ENCODE data around the gene TEKTIP1. TPM values are rescaled to one million over a fixed set of nuclear protein-coding genes. Genes with fewer than 3 reads are reported as not detected.

TEKTIP1 gene
- total RNA-seq, 1 experiment from 2014 or later, result not detected

DNA sequence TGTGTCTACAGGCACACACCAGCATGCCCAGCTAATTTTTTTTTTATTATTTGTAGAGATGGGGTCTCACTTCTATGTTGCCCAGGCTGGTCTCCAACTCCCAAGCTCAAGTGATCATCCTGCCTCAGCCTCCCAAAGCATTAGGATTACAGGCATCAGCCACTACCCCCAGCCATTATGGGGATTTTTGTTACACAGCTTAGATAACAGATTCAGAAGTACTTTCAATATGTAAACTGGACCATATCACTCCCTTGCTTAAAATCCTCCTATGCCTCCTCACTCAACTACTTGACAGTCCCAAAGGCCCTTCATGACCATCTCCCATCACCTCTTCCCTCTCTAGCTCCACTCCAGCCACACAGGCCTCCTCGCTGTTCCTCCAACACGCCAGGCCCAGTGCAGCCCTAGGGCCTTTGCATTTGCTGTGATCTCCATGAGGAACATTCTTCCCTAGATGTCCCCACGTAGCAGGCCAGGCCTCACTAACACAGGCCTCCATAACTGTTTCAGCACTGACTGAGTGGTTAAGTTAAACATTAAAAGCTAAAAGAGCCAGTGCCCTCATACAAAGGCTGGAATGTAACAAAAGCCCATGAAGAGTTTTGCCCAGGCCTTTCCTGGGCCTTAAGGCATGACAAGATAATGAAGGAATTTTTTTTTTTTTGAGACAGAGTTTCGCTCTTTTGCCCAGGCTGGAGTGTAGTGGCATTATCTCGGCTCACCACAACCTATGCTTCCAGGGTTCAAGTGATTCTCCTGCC is 41.0 kb upstream of the TEKTIP1 start:
- no peaks in the 10 kb centered on the region for H3K4me1 ChIP-seq (ENCODE audit: control insufficient read depth, insufficient read depth, low read length)
- in situ Hi-C loops (cut with HindIII; ENCODE audit: low pct_unique_long_range_greater_than_20kb, low sequenced_read_pairs), result no loop called here
- DNase-seq (ENCODE audit: low read depth, low spot score), result no peak
- intact Hi-C loops (cut with micrococcal nuclease; ENCODE audit: unreplicated experiment), result no loop called here
- H3K4me3 ChIP-seq (ENCODE audit: low read depth in 2 of 2, low read length in 2 of 2), result no peak overlapping the region
- ATAC-seq, result no peak
- no TSS peak for BruUV-seq (replicated peaks)
- POLR2A ChIA-PET, result interaction anchor here (0.7 kb wide), 1 partner anchor 96 kb away, joined by 5 read pairs; no protein-coding TSS in a partner anchor
- no peaks in the 10 kb centered on the region for H3K36me3 ChIP-seq (ENCODE audit: control insufficient read depth, insufficient read depth, low read length)
- no peak overlapping the region for H3K27ac ChIP-seq (ENCODE audit: low read length)
- no peaks in the 10 kb centered on the region for H3K27me3 ChIP-seq (ENCODE audit: control insufficient read depth, insufficient read depth, low read length)
- CTCF ChIA-PET, result no interaction called here
- TF ChIP-seq POLR2AphosphoS5 (IDR thresholded peaks at IDR 0.05; ENCODE audit: low read depth, low read length), result no peak
- TF ChIP-seq TCF7L2 (IDR thresholded peaks at IDR 0.05; ENCODE audit: low read depth, low read length), result no peak
- TF ChIP-seq, protein P1, sequence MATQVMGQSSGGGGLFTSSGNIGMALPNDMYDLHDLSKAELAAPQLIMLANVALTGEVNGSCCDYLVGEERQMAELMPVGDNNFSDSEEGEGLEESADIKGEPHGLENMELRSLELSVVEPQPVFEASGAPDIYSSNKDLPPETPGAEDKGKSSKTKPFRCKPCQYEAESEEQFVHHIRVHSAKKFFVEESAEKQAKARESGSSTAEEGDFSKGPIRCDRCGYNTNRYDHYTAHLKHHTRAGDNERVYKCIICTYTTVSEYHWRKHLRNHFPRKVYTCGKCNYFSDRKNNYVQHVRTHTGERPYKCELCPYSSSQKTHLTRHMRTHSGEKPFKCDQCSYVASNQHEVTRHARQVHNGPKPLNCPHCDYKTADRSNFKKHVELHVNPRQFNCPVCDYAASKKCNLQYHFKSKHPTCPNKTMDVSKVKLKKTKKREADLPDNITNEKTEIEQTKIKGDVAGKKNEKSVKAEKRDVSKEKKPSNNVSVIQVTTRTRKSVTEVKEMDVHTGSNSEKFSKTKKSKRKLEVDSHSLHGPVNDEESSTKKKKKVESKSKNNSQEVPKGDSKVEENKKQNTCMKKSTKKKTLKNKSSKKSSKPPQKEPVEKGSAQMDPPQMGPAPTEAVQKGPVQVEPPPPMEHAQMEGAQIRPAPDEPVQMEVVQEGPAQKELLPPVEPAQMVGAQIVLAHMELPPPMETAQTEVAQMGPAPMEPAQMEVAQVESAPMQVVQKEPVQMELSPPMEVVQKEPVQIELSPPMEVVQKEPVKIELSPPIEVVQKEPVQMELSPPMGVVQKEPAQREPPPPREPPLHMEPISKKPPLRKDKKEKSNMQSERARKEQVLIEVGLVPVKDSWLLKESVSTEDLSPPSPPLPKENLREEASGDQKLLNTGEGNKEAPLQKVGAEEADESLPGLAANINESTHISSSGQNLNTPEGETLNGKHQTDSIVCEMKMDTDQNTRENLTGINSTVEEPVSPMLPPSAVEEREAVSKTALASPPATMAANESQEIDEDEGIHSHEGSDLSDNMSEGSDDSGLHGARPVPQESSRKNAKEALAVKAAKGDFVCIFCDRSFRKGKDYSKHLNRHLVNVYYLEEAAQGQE (IDR thresholded peaks at IDR 0.05; ENCODE audit: insufficient read depth in 1 of 2, low read depth in 2 of 2, low read length in 1 of 2), result no peak
- TF ChIP-seq SIN3A (IDR thresholded peaks at IDR 0.05; ENCODE audit: borderline replicate concordance, insufficient read depth, low read depth, low read length), result no peak
- TF ChIP-seq, protein P2, sequence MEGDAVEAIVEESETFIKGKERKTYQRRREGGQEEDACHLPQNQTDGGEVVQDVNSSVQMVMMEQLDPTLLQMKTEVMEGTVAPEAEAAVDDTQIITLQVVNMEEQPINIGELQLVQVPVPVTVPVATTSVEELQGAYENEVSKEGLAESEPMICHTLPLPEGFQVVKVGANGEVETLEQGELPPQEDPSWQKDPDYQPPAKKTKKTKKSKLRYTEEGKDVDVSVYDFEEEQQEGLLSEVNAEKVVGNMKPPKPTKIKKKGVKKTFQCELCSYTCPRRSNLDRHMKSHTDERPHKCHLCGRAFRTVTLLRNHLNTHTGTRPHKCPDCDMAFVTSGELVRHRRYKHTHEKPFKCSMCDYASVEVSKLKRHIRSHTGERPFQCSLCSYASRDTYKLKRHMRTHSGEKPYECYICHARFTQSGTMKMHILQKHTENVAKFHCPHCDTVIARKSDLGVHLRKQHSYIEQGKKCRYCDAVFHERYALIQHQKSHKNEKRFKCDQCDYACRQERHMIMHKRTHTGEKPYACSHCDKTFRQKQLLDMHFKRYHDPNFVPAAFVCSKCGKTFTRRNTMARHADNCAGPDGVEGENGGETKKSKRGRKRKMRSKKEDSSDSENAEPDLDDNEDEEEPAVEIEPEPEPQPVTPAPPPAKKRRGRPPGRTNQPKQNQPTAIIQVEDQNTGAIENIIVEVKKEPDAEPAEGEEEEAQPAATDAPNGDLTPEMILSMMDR (IDR thresholded peaks at IDR 0.05), result no peak
- H3K9me3 ChIP-seq (ENCODE audit: control insufficient read depth, insufficient read depth, low read depth, low read length), result no peaks in the 10 kb centered on the region

DNA sequence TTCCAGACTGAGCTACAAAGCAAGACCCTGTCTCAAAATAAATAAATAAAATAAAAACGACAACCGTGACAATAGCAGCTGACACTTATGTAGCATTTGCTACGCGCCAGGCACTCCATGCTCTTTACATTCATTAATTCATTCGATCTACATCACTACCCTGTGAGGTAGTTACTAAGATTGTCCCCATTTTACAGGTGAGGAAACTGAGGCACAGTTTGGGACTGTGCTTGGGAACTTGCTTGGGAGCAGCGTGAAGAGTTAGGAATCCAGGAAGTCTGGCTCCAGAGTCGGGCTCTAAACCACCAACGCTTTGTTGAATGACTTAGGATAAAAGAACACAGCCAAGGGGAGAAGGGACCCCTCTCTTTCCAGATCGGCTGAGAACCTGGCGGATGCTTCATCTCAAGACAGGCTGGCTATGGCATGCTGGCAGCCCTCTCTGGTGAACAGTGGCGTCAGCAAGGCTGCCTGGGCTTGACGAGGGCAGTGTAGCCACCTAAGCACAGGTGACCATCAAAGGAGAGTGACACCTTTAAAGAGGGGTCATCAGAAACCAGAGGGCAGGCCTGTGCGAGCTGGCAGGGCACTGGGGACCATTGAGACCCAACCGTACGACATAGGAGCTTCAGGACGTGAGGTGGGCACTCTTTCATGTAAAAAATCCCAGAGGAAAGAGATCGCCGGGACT is 39.1 kb upstream of the TEKTIP1 start:
- H3K36me3 ChIP-seq (ENCODE audit: control insufficient read depth, insufficient read depth, low read length), result no peaks in the 10 kb centered on the region
- in situ Hi-C loops (cut with HindIII; ENCODE audit: low pct_unique_long_range_greater_than_20kb, low sequenced_read_pairs) (no loop called here), intact Hi-C loops (cut with micrococcal nuclease; ENCODE audit: unreplicated experiment) (no loop called here)
- BruUV-seq (replicated peaks), result no TSS peak
- peak overlapping the region; percentile 94 to 95 for H3K4me3 ChIP-seq (ENCODE audit: low read depth in 2 of 2, low read length in 2 of 2)
- no peak for DNase-seq (ENCODE audit: low read depth, low spot score)
- TF ChIP-seq, protein P2 (IDR thresholded peaks at IDR 0.05), result no peak
- TF ChIP-seq SIN3A (IDR thresholded peaks at IDR 0.05; ENCODE audit: borderline replicate concordance, insufficient read depth, low read depth, low read length) (no peak), POLR2AphosphoS5 (IDR thresholded peaks at IDR 0.05; ENCODE audit: low read depth, low read length) (no peak), TCF7L2 (IDR thresholded peaks at IDR 0.05; ENCODE audit: low read depth, low read length) (no peak)
- TF ChIP-seq, protein P1 (IDR thresholded peaks at IDR 0.05; ENCODE audit: insufficient read depth in 1 of 2, low read depth in 2 of 2, low read length in 1 of 2), result no peak
- no peaks in the 10 kb centered on the region for H3K27me3 ChIP-seq (ENCODE audit: control insufficient read depth, insufficient read depth, low read length)
- ChIA-PET POLR2A (interaction anchor here (0.6 to 0.7 kb wide), 2 partner anchors 19 to 550 kb away, joined by 10 to 18 read pairs; no protein-coding TSS in a partner anchor), CTCF (no interaction called here)
- peak overlapping the region; percentile 97 for H3K27ac ChIP-seq (ENCODE audit: low read length)
- ATAC-seq, result peak; percentile 36
- H3K9me3 ChIP-seq (ENCODE audit: control insufficient read depth, insufficient read depth, low read depth, low read length), result no peaks in the 10 kb centered on the region
- no peaks in the 10 kb centered on the region for H3K4me1 ChIP-seq (ENCODE audit: control insufficient read depth, insufficient read depth, low read length)
